Adrenal gland (tissue), 12 donors: Measurements from ENCODE around the gene SEBOX. TPM values are rescaled to one million over a fixed set of nuclear protein-coding genes. Genes with fewer than 3 reads are reported as not detected.

Experiments
- DNase-seq, 7 donors: peaks; one replicate each; pipeline ENCODE4 v3.0.0-alpha.2; 2019 to 2020
- H3K27ac ChIP-seq, 5 donors: fragments of 200-600 bp; sonication (generic) in 4 of 5; 1 replicate in 3 of 5; 2 replicates in 2 of 5; pipeline versions ENCODE4 v1.5.1 to v1.8.0; 2016 to 2020; ENCODE audit warnings: mild to moderate bottlenecking in 1 of 5
- H3K27me3 ChIP-seq: fragments of 200-600 bp; 2 replicates; pipeline ENCODE4 v1.8.0; 2021
- H3K36me3 ChIP-seq, 2 donors: fragments of 200-600 bp; replicated peaks in 1 of 2; 1 replicate in 1 of 2; 2 replicates in 1 of 2; pipeline versions ENCODE4 v1.5.1 to v1.8.0; 2018 to 2022
- H3K4me1 ChIP-seq, 2 donors: fragments of 200-600 bp; replicated peaks in 1 of 2; 1 replicate in 1 of 2; 2 replicates in 1 of 2; pipeline versions ENCODE4 v1.5.1 to v1.8.0; 2018 to 2021
- H3K4me3 ChIP-seq, 4 donors: fragments of 200-600 bp; sonication (generic) in 3 of 4; one replicate each; pipeline ENCODE4 v1.5.1; 2016 to 2018
- H3K9me3 ChIP-seq, 3 donors: fragments of 200-600 bp; sonication (generic) in 1 of 3; replicated peaks in 1 of 3; 1 replicate in 2 of 3; 2 replicates in 1 of 3; pipeline versions ENCODE4 v1.5.1 to v1.8.0; 2016 to 2021
- CTCF ChIP-seq, 6 experiments: fragments of 450-650 bp in 4 of 6; fragments of 200-600 bp in 2 of 6; sonication (generic) in 1 of 6; IDR thresholded peaks; 1 replicate in 5 of 6; 2 replicates in 1 of 6; pipeline versions ENCODE4 v1.5.1 to v1.8.0; 2016 to 2021; ENCODE audit warnings: antibody characterized with exemption in 6 of 6, mild to moderate bottlenecking in 2 of 6, moderate library complexity in 1 of 6
- POLR2A ChIP-seq, 2 donors: fragments of 450-650 bp; IDR thresholded peaks; one replicate each; pipeline ENCODE4 v1.6.1; 2017; ENCODE audit warnings: antibody characterized with exemption in 2 of 2, mild to moderate bottlenecking in 2 of 2, moderate library complexity in 1 of 2
- WGBS, 4 donors: extraction: QIAGEN DNeasy Blood & Tissue Kit in 2 of 4; methylation state at CpG; one replicate each; pipeline versions ENCODE4 v1.1.5 to v1.1.7; 2013 to 2017; 5-methylcytosine and 5-hydroxymethylcytosine counted together
- intact Hi-C, 2 donors: fragments of 100-400 bp; cut with DNase I; formaldehyde crosslinking; loops; one replicate each; pipeline versions ENCODE4 v1.14.1 to v1.15.0; 2022 to 2023
- polyA plus RNA-seq, 3 donors: library from polyadenylated mRNA; stranded (reverse); fragments of 200-250 nt in 2 of 3; fragments of 350-450 nt in 1 of 3; fragmentation: Illumina TruSeq in 1 of 3; extraction: RNeasy Lipid Tissue Mini Kit (QIAGEN cat#74804) in 1 of 3; gene quantifications; one replicate each; pipeline ENCODE4 v1.2.3, GENCODE V29; 2013 to 2014
- total RNA-seq, 9 donors: library from RNA; depleted of rRNA in 4 of 9; stranded (reverse); fragments of >200 nt in 4 of 9; fragments of 120-200 nt in 1 of 9; fragmentation: NEBNext Ultra II Directional in 1 of 9; extraction: Animal tissue kit (Norgen Biotek cat#: 25700) in 1 of 9; gene quantifications; one replicate each; pipeline versions ENCODE4 v1.1.0 to v1.2.4, GENCODE V29; 2013 to 2023
- donor health status: healthy with polysubstance abuse.
- donor health status: Bipolar disorder and iron deficiency.
- donor health status: DM: yes; HTN: yes; CAD: no.
- donor health status: DM: no; HTN: no; CAD: no.
- donor health status: DM: no; HTN: no; CAD: no.
- donor health status: DM: yes; HTN: yes; CAD: no.

The SEBOX gene
- total and polyA plus RNA-seq, 12 donors = not detected

- TF ChIP-seq CTCF (IDR thresholded peaks at IDR 0.05) (no peak), POLR2A (IDR thresholded peaks at IDR 0.05) (no peak)
- no peak overlapping the region for H3K4me3 ChIP-seq
- peaks cover 0 to 88% of the 10 kb centered on the region in 2 donors for H3K36me3 ChIP-seq
- H3K9me3 ChIP-seq = no peaks in the 10 kb centered on the region
- no peaks in the 10 kb centered on the region for H3K27me3 ChIP-seq
- peaks cover 27 to 38% of the 10 kb centered on the region in 2 donors for H3K4me1 ChIP-seq
- H3K27ac ChIP-seq = peak overlapping the region; percentile 64 to 93 (median 80)
- peak in 6 of 7 donors; percentile 47 to 82 (median 68) for DNase-seq
- intact Hi-C loops = no loop called here
- WGBS, 4 donors = 47 to 53% (median 49%) methylated on average over 7 to 13 of the region's 13 CpGs
Measured at GRCh38 chr17:28345419-28346198, 19.4 kb downstream of the SEBOX start.

GRCh38 chr17:28344435-28344901 lies 20.5 kb downstream of the SEBOX start:
- TF ChIP-seq CTCF (IDR thresholded peaks at IDR 0.05) (no peak), POLR2A (IDR thresholded peaks at IDR 0.05) (no peak)
- H3K4me1 ChIP-seq = peaks cover 27 to 43% of the 10 kb centered on the region in 2 donors
- intact Hi-C loops = no loop called here
- H3K9me3 ChIP-seq = no peaks in the 10 kb centered on the region
- H3K4me3 ChIP-seq = no peak overlapping the region
- H3K27ac ChIP-seq = peak overlapping the region in 2 of 5 donors; percentile 56 to 85
- 91 to 98% (median 93%) methylated on average over 16 to 19 of the region's 19 CpGs for WGBS, 4 donors
- peak in 1 of 7 donors; percentile 56 for DNase-seq
- no peaks in the 10 kb centered on the region for H3K27me3 ChIP-seq
- peaks cover 0 to 88% of the 10 kb centered on the region in 2 donors for H3K36me3 ChIP-seq

GRCh38 chr17:28344011-28344410 lies 21.0 kb downstream of the SEBOX start:
- no peak overlapping the region for H3K4me3 ChIP-seq
- peak in 1 of 7 donors; percentile 53 for DNase-seq
- 81 to 96% (median 92%) methylated on average over 2 to 9 of the region's 9 CpGs for WGBS, 4 donors
- H3K9me3 ChIP-seq = no peaks in the 10 kb centered on the region
- TF ChIP-seq POLR2A (IDR thresholded peaks at IDR 0.05) = no peak
- TF ChIP-seq CTCF (IDR thresholded peaks at IDR 0.05) = no peak
- intact Hi-C loops = no loop called here
- peak overlapping the region in 1 of 5 donors; percentile 56 for H3K27ac ChIP-seq
- peaks cover 0 to 88% of the 10 kb centered on the region in 2 donors for H3K36me3 ChIP-seq
- no peaks in the 10 kb centered on the region for H3K27me3 ChIP-seq
- peaks cover 27 to 44% of the 10 kb centered on the region in 2 donors for H3K4me1 ChIP-seq

- 53 to 92% (median 90%) methylated on average over 6 to 10 of the region's 10 CpGs for WGBS, 4 donors
Measured at GRCh38 chr17:28343491-28343932, 21.5 kb downstream of the SEBOX start.

More at GRCh38 chr17:28343491-28343932, 21.5 kb downstream of the SEBOX start:
- Histone ChIP-seq H3K9me3 (no peaks in the 10 kb centered on the region), H3K4me3 (no peak overlapping the region), H3K4me1 (peaks cover 29 to 44% of the 10 kb centered on the region in 2 donors), H3K36me3 (peaks cover 0 to 83% of the 10 kb centered on the region in 2 donors), H3K27me3 (no peaks in the 10 kb centered on the region), H3K27ac (no peak overlapping the region)
- intact Hi-C loops = no loop called here
- DNase-seq = peak in 1 of 7 donors; percentile 50
- TF ChIP-seq POLR2A (IDR thresholded peaks at IDR 0.05) = no peak
- TF ChIP-seq CTCF (IDR thresholded peaks at IDR 0.05) = no peak
